GM19193 (cell line): ENCODE results near the gene FTMT.

Experiments
- POLR2A ChIP-seq: IDR thresholded peaks from 4 replicates; pipeline ENCODE4 v1.6.1; 2011; ENCODE audit not compliant: insufficient read depth, insufficient read length; ENCODE audit errors: extremely low read depth

Gene FTMT

DNA sequence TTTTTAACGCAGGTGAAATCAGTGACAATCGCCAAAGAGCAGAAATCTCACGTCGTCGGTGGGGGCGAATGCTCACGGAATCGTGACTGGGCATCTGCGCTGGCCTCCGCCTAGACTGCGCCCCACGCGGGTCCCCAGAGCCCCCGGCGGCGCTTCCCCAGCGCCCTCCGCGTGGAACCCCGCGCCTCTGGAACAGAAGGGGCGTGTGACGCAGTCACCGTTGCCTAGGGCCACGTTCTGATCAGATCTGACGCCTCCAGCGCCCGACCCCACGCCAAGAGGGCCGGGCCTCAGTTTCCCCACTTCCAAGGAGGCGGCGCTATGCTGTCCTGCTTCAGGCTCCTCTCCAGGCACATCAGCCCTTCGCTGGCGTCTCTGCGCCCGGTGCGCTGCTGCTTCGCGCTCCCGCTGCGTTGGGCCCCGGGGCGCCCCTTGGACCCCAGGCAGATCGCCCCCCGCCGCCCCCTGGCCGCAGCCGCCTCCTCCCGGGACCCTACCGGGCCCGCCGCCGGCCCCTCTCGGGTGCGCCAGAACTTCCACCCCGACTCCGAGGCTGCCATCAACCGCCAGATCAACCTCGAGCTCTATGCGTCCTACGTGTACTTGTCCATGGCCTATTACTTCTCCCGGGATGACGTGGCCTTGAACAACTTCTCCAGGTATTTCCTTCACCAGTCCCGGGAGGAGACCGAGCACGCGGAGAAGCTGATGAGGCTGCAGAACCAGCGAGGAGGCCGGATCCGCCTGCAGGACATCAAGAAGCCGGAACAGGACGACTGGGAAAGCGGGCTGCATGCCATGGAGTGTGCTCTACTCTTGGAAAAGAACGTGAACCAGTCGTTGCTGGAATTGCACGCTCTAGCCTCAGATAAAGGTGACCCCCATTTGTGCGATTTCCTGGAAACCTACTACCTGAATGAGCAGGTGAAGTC, at the start of gene FTMT:
Gene FTMT (plus strand): TSS at position 240 of the 932 bp plus-strand sequence. CDS start 82 bp downstream, at position 322.
- TF ChIP-seq POLR2A: no peak

DNA sequence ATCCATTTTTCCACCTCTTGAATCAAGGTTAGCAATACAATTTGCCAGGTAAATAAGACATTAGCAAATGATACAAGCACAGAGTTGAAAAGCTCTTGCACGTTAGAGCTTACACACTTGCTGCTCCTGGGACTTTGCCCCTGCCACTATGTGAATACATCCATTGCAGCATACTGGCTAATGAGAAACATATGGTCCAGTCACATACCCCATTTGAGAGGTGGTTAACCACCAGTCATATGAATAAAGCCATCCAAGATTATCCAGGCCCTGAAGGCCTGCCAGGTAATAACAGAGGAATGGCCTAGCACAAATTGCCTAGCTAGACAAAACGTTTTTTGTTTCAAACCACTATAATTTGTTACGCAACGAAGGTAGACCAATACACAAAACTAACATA, 45.8 kb upstream of the FTMT start:
- no peak for TF ChIP-seq POLR2A

DNA sequence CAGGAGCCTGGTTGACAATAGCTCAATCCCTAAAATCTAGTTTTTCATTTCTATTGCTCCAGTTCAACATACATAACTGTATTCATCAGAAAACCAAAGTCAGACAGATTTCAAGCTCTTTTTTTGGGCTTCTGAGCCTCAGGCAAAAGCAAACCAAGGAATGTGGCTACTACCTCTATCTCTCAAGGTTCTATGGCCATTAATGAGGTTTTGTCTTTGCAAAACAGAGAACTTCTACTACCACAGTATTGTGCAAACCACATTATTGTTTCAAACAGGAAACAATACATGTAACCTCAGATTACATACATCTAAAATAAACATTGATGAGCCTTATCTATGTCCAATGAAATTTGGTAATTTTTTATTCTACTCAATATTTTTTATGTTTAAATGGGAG, 35.5 kb upstream of the FTMT start:
- TF ChIP-seq POLR2A: no peak

DNA sequence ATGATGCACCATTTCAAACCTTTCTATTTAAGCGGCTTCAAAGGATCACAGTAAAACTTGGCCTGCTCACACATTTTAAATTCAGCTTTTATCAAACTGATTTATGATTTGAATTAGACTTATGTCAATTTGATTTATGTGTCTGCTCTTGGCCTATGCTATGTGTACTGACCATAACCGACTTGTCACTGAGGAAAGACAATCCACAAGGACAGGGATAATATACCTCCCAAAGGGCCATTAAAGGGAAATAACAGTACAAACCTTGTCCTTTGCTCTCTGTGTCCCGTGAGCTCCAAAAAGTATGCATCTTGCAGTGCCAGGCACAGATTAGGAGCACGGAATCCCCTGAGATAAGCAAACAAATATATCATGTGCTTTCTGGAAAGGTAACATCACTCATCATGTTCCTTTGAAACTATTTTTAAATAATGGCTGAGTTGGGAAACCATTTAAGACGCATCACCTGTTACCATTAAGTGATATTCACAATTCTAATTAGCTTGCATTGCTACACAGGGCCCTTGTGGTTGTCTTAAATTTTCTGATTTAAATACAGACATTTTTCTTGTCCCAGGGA, 31.9 kb upstream of the FTMT start:
- no peak for TF ChIP-seq POLR2A

DNA sequence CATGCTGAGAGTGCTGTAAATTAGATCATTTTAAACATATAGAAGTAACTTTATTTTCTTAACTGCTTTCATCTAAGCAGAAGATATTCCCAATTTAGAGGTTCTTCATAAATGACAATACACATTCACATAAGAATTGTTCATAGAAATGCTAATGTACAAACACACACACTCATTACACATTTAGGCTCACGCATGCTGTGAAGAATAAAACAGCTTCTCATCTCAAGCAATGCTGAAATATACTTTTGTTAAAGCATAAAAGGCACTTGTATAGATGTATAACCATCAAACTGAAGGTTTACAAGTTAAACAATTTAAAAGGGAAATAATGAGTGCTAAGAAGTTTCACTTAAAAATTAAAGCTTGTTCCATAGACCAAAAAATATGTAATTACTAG, 18.1 kb upstream of the FTMT start:
- no peak for TF ChIP-seq POLR2A

DNA sequence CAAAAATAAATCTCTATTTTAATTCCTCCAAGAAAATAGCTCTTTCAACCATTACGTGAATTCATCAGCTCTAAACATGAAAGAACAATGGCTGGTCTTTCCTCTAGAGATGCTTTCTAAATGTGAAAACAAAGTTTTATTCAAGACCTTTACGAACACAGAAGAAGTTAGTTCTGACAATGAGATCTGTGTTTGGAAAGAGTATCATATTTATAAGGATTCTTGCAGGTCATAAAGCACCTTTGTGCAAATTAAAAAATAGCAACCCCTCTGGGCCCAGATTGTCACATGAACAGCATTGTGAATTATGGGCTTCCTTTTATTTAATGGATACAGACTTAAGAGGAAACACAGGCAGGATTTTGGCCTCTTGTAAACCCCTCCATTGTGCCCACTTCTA, 17.7 kb upstream of the FTMT start:
- no peak for TF ChIP-seq POLR2A

DNA sequence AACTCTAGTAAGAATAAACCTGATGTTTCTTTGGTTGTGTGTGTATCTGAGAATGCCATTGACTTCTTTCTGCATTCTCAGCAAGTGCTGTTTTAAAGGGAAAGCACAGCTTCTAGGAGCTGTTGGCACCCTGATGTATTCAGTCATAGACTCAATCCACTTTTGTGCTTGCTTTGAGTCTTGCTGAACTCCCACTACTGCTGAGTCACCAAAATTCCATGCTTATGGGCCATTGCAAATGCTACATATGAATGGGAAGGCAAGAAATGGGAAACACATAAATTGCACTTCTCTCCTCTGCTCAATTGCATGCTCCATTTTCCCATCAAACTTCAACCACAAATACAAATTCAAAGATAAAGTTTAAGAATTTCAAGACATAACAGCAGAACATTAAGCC, 9.8 kb upstream of the FTMT start:
- TF ChIP-seq POLR2A: no peak

DNA sequence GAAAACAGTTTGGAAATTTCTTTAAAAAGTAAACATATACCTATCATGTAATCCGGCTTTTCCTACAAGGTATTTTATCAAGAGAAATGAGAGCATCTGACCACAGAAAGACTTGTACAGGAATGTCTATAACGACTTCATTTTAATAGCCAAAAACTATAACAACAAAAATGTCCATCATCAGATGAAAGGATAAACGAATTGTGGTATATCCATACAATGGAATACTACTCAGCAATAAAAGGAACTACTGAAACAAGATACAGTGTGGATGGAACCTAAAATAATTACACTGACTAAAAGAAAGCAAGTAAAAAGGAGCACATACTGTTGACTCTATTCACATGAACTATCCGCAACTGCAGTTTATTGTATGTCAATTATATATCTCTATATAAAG, 1.4 kb upstream of the FTMT start:
- no peak for TF ChIP-seq POLR2A

DNA sequence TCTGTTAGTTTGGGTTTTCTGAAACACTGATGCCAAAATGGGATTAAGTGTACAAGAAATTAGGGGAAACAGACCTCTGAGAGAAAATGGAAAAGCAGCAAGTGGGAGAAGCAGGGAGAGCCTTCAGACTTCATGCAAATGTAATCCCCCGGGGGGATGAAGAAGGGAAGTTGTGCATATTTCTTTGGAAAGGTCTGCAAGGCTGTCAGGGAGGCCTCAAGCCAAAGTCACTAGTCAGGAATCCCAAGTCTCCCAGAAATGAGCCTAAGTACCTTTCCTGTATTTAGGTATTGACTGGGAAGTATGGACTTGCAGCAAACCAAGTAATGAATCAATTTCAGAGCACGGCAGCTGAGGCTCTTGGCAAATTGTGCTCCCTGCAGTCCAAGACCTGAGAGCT, 2.2 kb downstream of the FTMT start:
- TF ChIP-seq POLR2A: no peak

DNA sequence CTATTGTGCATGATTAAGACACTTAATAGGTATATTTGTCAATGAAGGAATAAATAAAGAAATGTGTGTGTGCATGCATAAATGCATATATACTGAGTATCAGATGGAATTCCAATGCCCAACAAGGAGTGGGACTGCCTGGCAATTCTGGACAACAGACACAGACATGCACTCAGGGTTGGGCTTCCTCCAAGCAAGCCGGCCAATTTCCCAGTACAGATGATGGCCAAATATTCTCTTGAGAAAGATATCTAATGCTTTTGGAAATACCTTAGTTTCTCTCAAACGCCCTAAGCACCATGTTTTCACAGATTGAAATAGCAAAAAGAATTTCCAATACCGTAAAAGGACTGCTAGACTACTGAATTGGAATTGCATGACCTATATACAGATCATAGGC, 11.1 kb downstream of the FTMT start:
- TF ChIP-seq POLR2A: no peak

DNA sequence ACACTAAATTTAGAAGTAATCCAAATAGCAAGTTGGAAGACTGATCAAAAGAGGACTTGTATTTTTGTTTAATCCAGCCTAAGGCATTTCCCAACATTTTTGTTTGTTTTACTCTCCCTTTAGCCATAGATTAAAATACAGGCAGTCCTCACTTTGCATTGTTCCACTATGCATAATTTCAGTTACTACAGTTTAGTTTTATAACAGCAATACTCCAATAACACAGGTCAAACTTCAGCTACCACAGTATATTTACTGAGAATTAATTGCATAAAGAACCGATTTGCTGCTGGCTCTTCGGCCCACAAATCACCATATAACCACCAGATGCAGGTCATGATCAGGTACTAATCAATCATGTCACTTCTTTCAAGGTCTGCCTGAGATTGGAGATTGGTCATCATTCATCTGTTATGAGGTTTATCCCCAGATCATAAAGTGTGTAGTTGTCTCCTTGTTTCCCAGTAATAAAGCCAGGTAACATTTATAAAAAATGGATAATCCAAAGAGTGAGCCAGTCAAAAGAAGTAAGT, 12.1 kb downstream of the FTMT start:
- TF ChIP-seq POLR2A: no peak

DNA sequence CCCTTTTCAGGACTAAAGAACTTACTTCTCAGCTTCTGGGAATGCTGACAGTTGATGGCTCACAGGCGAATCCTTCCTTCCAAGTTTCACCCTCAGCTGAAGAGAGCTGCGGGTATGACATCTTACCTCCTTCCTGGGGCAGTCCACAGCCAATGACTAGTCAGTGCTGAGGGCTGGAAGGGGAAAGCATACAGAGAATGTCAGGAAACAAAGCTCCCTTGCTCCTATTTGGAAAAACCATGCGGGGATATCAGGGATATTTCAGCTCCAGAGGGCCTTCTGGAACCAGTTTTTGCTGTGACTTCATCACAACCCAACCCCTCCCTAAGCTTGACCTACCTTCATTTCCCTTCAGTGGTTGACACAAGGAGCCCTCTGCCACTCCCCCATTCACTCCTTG, 15.7 kb downstream of the FTMT start:
- TF ChIP-seq POLR2A: no peak

DNA sequence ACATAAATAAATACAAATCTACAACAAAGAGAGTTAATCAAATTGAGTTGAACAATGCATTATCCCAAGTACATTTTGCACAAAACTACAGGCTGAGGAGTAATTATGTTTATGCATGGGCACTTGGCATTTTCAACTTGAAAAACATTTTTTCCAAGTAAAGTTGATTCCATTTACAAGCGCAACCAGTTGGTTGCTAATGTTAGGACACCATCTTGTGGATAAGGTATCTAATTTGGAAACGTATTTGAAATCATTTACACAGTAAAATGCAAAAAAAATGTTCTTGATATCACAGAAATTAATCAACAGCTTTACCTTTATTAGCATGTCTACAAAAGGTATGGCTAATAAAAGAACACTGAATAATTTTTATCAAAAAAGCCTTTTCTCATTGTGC, 18.8 kb downstream of the FTMT start:
- TF ChIP-seq POLR2A: no peak

DNA sequence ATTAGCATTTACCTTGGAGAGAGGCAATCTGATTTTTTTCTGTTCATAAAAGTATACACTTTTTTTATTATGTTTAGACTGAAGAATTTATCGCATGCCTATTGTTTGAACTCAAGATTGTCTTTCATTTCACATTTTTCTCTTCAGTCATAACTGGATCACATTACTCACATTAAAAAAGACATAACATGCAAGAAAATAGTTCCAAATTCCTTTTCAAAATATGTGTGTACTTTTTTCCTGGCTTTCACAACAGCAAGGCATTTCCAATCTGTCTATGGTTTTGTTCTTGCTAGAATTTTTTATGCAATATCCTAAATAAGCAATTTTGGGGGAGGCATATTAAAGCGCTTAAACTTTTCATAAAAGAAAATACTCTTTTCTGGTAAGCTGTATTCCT, 21.2 kb downstream of the FTMT start:
- TF ChIP-seq POLR2A: no peak

DNA sequence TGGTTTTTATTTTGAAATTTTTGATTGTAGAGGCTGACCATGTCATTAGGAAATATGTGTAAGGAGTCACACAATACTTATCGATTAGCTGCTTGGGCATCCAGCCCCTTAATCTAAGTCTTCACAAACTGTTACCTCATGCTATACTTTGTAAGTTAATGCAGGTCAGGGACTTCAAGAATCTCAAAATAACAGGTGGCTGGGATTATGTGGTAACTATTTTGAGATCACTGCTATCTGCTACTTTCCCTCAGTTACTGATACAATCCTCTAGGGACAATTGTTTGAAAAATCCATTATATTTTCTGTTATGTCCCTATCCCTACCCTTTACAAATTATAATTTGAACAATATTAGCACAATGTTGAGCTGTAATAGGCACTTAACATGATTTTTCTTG, 21.7 kb downstream of the FTMT start:
- no peak for TF ChIP-seq POLR2A

DNA sequence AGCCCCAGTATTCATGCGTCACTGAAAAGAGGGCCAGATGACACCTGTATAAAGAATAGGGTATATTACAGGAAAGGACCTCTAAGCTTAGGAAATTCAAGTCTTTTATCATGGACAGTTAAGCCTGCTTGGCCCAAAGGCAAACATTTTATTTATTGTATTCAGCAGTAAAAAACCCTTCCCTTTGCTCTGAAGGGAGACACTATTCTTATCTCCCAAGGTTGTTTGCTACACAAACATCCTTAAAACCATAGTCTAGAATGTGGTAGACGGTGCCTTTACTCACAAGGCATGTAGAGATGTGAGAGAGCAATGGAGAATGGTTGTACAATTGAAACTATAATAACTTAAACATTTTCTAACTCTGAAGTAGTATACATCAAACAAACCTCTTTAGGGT, 33.9 kb downstream of the FTMT start:
- TF ChIP-seq POLR2A: no peak
